H1 (cell line): Measurements from ENCODE around the gene TPT1. TPM values are rescaled to one million over a fixed set of nuclear protein-coding genes. Genes with fewer than 3 reads are reported as not detected.
A peak's percentile ranks its signal among the peaks of the same experiment; 100 is the strongest.

ENCODE experiments used
- CTCF ChIA-PET: fragments of 300-600 bp; sonication (Branson Sonifier 250); formaldehyde crosslinking; loops from one replicate; lab custom pipeline; 2021; ENCODE audit not compliant: partially characterized antibody; lab: Charles Lee
- POLR2A ChIA-PET: fragments of 300-600 bp; sonication (Branson Sonifier 250); formaldehyde crosslinking; loops from one replicate; lab custom pipeline; 2021; ENCODE audit warnings: inconsistent platforms; ENCODE audit not compliant: partially characterized antibody; lab: Charles Lee
- DNase-seq, 2 experiments: peaks; one replicate each; pipeline versions ENCODE4 v3.0.0 to v3.0.0-alpha.2; 2010 to 2022; ENCODE audit warnings: low spot score in 2 of 2, low read depth in 1 of 2, mixed read lengths in 1 of 2
- FAIRE-seq: peaks from 2 replicates; lab custom pipeline; 2011; peaks lifted over from hg19 to GRCh38; lab: Jason Lieb, UNC
- H2AFZ ChIP-seq: 2 replicates; pipeline ENCODE4 v1.8.1; 2012; ENCODE audit warnings: low read length, inconsistent platforms
- H2AK5ac ChIP-seq: 2 replicates; pipeline ENCODE4 v1.6.1; 2013; ENCODE audit warnings: low read depth, low read length
- H2BK120ac ChIP-seq: replicated peaks from 2 replicates; pipeline ENCODE3; 2013; ENCODE audit warnings: low read depth, low read length, inconsistent platforms
- H2BK12ac ChIP-seq: 2 replicates; pipeline ENCODE4 v1.6.1; 2013; ENCODE audit warnings: low read depth, low read length
- H2BK15ac ChIP-seq: 2 replicates; pipeline ENCODE4 v1.6.1; 2013; ENCODE audit warnings: low read length
- H2BK20ac ChIP-seq: 2 replicates; pipeline ENCODE4 v1.6.1; 2013; ENCODE audit warnings: low read length
- H2BK5ac ChIP-seq: 2 replicates; pipeline ENCODE4 v1.6.1; 2013; ENCODE audit warnings: low read depth, low read length
- H3K14ac ChIP-seq: 2 replicates; pipeline ENCODE4 v1.6.1; 2013; ENCODE audit warnings: inconsistent platforms; ENCODE audit not compliant: insufficient read length
- H3K18ac ChIP-seq: 2 replicates; pipeline ENCODE4 v1.6.1; 2013; ENCODE audit warnings: low read length; ENCODE audit errors: extremely low read depth
- H3K23ac ChIP-seq: 2 replicates; pipeline ENCODE4 v1.6.1; 2013; ENCODE audit warnings: inconsistent platforms; ENCODE audit not compliant: insufficient read length
- H3K23me2 ChIP-seq: 2 replicates; pipeline ENCODE4 v1.6.1; 2013; ENCODE audit warnings: low read depth, low read length
- H3K27ac ChIP-seq: 2 replicates; pipeline ENCODE4 v1.6.1; 2011; ENCODE audit warnings: low read depth, low read length, inconsistent platforms
- H3K27me3 ChIP-seq, 4 experiments: replicated peaks in 1 of 4; 1 replicate in 1 of 4; 2 replicates in 3 of 4; pipeline versions ENCODE4 v1.6.1 to v1.8.1; 2011 to 2013; ENCODE audit warnings: low read length in 3 of 4, mild to moderate bottlenecking in 3 of 4, inconsistent platforms in 2 of 4, mixed read lengths in 2 of 4, moderate library complexity in 1 of 4; ENCODE audit not compliant: control insufficient read depth in 3 of 4, insufficient read depth in 3 of 4; ENCODE audit errors: extremely low read depth in 1 of 4
- H3K36me3 ChIP-seq, 4 experiments: 2 replicates each; pipeline versions ENCODE4 v1.6.1 to v1.8.1; 2011 to 2013; ENCODE audit warnings: mild to moderate bottlenecking in 4 of 4, low read length in 3 of 4, moderate library complexity in 2 of 4, control low read depth in 1 of 4, inconsistent platforms in 1 of 4; ENCODE audit not compliant: insufficient read depth in 4 of 4, control insufficient read depth in 2 of 4
- H3K4ac ChIP-seq: replicated peaks from 2 replicates; pipeline ENCODE3; 2013; ENCODE audit warnings: low read length, low read depth, mixed read lengths, inconsistent platforms; ENCODE audit not compliant: insufficient read length
- H3K4me1 ChIP-seq, 4 experiments: replicated peaks in 1 of 4; 1 replicate in 1 of 4; 2 replicates in 3 of 4; pipeline versions ENCODE4 v1.6.1 to v1.8.1; 2011 to 2013; ENCODE audit warnings: low read length in 3 of 4, inconsistent platforms in 2 of 4, mixed read lengths in 1 of 4; ENCODE audit not compliant: insufficient read depth in 4 of 4, control insufficient read depth in 3 of 4
- H3K4me2 ChIP-seq, 2 experiments: 2 replicates each; pipeline versions ENCODE4 v1.6.1 to v1.8.1; 2011 to 2013; ENCODE audit warnings: low read depth in 2 of 2, low read length in 2 of 2, control low read depth in 1 of 2, inconsistent platforms in 1 of 2, mild to moderate bottlenecking in 1 of 2; ENCODE audit not compliant: insufficient read depth in 1 of 2
- H3K4me3 ChIP-seq, 4 experiments: fragments of 200-600, 300-600 bp in 1 of 4; sonication (generic), shearing (Covaris generic), sonication (Bioruptor Twin) in 1 of 4; 2 replicates each; pipeline versions ENCODE4 v1.5.1 to v1.8.1; 2011 to 2016; ENCODE audit warnings: low read length in 4 of 4, low read depth in 3 of 4, control low read depth in 2 of 4, inconsistent platforms in 2 of 4, mild to moderate bottlenecking in 2 of 4, mixed read lengths in 1 of 4, moderate library complexity in 1 of 4; ENCODE audit not compliant: insufficient read depth in 2 of 4; ENCODE audit errors: extremely low read depth in 1 of 4
- H3K56ac ChIP-seq: replicated peaks from 2 replicates; pipeline ENCODE3; 2013; ENCODE audit warnings: low read depth, mild to moderate bottlenecking, mixed read lengths, low read length, inconsistent platforms; ENCODE audit not compliant: insufficient read length
- H3K79me1 ChIP-seq: 2 replicates; pipeline ENCODE4 v1.6.1; 2013; ENCODE audit warnings: low read depth, low read length, control low read depth
- H3K79me2 ChIP-seq, 2 experiments: 2 replicates each; pipeline versions ENCODE4 v1.6.1 to v1.8.1; 2012 to 2013; ENCODE audit warnings: low read length in 2 of 2, mild to moderate bottlenecking in 2 of 2, inconsistent platforms in 1 of 2; ENCODE audit not compliant: insufficient read depth in 2 of 2, control insufficient read depth in 1 of 2
- H3K9ac ChIP-seq, 4 experiments: replicated peaks in 1 of 4; 1 replicate in 1 of 4; 2 replicates in 3 of 4; pipeline versions ENCODE4 v1.6.1 to v1.8.1; 2011 to 2013; ENCODE audit warnings: low read depth in 3 of 4, low read length in 3 of 4, control low read depth in 2 of 4, mild to moderate bottlenecking in 2 of 4, moderate library complexity in 2 of 4, inconsistent platforms in 1 of 4; ENCODE audit errors: extremely low read depth in 1 of 4
- H3K9me3 ChIP-seq, 2 experiments: 2 replicates each; pipeline versions ENCODE4 v1.6.1 to v1.8.1; 2012 to 2013; ENCODE audit warnings: mild to moderate bottlenecking in 2 of 2, moderate library complexity in 2 of 2, control low read depth in 1 of 2, inconsistent platforms in 1 of 2, low read depth in 1 of 2, low read length in 1 of 2, mixed read lengths in 1 of 2; ENCODE audit not compliant: insufficient read depth in 2 of 2
- H4K20me1 ChIP-seq, 2 experiments: replicated peaks in 1 of 2; 2 replicates each; pipeline versions ENCODE3 to v1.8.1; 2011 to 2013; ENCODE audit warnings: inconsistent platforms in 2 of 2, low read length in 2 of 2, mild to moderate bottlenecking in 1 of 2; ENCODE audit not compliant: insufficient read depth in 2 of 2, control insufficient read depth in 1 of 2
- H4K5ac ChIP-seq: 2 replicates; pipeline ENCODE4 v1.6.1; 2013; ENCODE audit warnings: low read length, low read depth, mixed read lengths, inconsistent platforms; ENCODE audit not compliant: insufficient read length
- H4K8ac ChIP-seq: 2 replicates; pipeline ENCODE4 v1.8.0; 2013; ENCODE audit warnings: mild to moderate bottlenecking, moderate library complexity, low read length, inconsistent platforms; ENCODE audit not compliant: insufficient read depth; ENCODE audit errors: extremely low read depth
- H4K91ac ChIP-seq: replicated peaks from 2 replicates; pipeline ENCODE3; 2013; ENCODE audit warnings: low read length, mixed read lengths, inconsistent platforms; ENCODE audit not compliant: insufficient read length
- BACH1 ChIP-seq: IDR thresholded peaks from 2 replicates; pipeline ENCODE4 v1.6.1; 2012; ENCODE audit warnings: low read length, improper control_type of control experiment
- JUND ChIP-seq: IDR thresholded peaks from 2 replicates; pipeline ENCODE4 v1.6.1; 2011; ENCODE audit warnings: mild to moderate bottlenecking, improper control_type of control experiment, low read length
- USF2 ChIP-seq: IDR thresholded peaks from 2 replicates; pipeline ENCODE4 v1.6.1; 2011; ENCODE audit warnings: low read length, improper control_type of control experiment
- WGBS, 2 experiments: shearing (Covaris generic) in 1 of 2; methylation state at CpG; one replicate each; pipeline versions ENCODE4 v1.1.6 to v1.1.7; 2013 to 2015; ENCODE audit warnings: low lambda C conversion rate in 2 of 2, mixed read lengths in 2 of 2, inconsistent platforms in 1 of 2, low coverage in 1 of 2, missing lambda C conversion rate in 1 of 2; ENCODE audit not compliant: insufficient replicate concordance in 2 of 2, insufficient coverage in 1 of 2, insufficient read length in 1 of 2; ENCODE audit errors: extremely low coverage in 1 of 2, missing lambda C conversion rate in 1 of 2; 5-methylcytosine and 5-hydroxymethylcytosine counted together
- polyA plus RNA-seq, 7 experiments: library from polyadenylated mRNA; depleted of rRNA in 3 of 7; stranded (reverse) in 5 of 7; unstranded in 2 of 7; fragments of >200 nt in 5 of 7; fragments of 200-250 nt in 2 of 7; gene quantifications; 1 replicate in 5 of 7; 2 replicates in 1 of 7; 4 replicates in 1 of 7; pipeline versions ENCODE4 v1.2.1 to v1.2.3, GENCODE V29; 2011 to 2013; ENCODE audit warnings: missing spikeins in 2 of 7, mixed read lengths in 2 of 7
- total RNA-seq: library from RNA; stranded (reverse); fragmentation: NEBNext Ultra II Directional; extraction: Animal tissue kit (Norgen Biotek cat#: 25700); gene quantifications from 2 replicates; pipeline ENCODE4 v1.2.1, GENCODE V29; 2021

TPT1 gene
- total and polyA plus RNA-seq, 2 of the 8 experiments (the other 6 are each of a cell fraction or from before 2014, with no cell fraction given), result 2,245 to 2,279 TPM

- no peak overlapping the region for H2BK20ac ChIP-seq
- no peak overlapping the region for H2BK15ac ChIP-seq
- no peaks in the 10 kb centered on the region for H3K4me1 ChIP-seq
- H3K14ac ChIP-seq, result no peak overlapping the region
- no peaks in the 10 kb centered on the region; a peak in 1 of 7 replicates for H3K27me3 ChIP-seq
- no peaks in the 10 kb centered on the region for H3K9me3 ChIP-seq
- no peaks in the 10 kb centered on the region for H3K79me1 ChIP-seq
- H2BK12ac ChIP-seq, result no peak overlapping the region
- DNase-seq (no peak), FAIRE-seq (no peak)
- no peak overlapping the region for H3K27ac ChIP-seq
- no peak overlapping the region for H2BK120ac ChIP-seq
- H3K4ac ChIP-seq, result no peak overlapping the region
- no peak overlapping the region for H3K4me2 ChIP-seq
- H3K9ac ChIP-seq, result peak overlapping the region in 1 of 4 experiments; percentile 34; a peak in 1 of 7 replicates
- H4K91ac ChIP-seq, result no peak overlapping the region
- H3K18ac ChIP-seq, result no peak overlapping the region
- H3K79me2 ChIP-seq, result no peaks in the 10 kb centered on the region
- H2AFZ ChIP-seq, result no peak overlapping the region
- peaks cover 0 to 5% (median 2%) of the 10 kb centered on the region in 4 experiments; a peak in 2 of 8 replicates for H3K36me3 ChIP-seq
- no peak overlapping the region for H4K5ac ChIP-seq
- no peaks in the 10 kb centered on the region for H4K20me1 ChIP-seq
- H3K23ac ChIP-seq, result no peak overlapping the region
- H2AK5ac ChIP-seq, result no peak overlapping the region
- H3K23me2 ChIP-seq, result no peaks in the 10 kb centered on the region
- no peak overlapping the region for H3K4me3 ChIP-seq
- ChIA-PET CTCF (interaction anchor here (0.7 to 4.4 kb wide), 4 partner anchors 9 to 14 kb away, joined by 3 to 18 read pairs (median 4); no protein-coding TSS in a partner anchor), POLR2A (interaction anchor here (2.9 kb wide), 1 partner anchor 44 kb away, joined by 10 read pairs; the partner anchor contains the start of gene TPT1)
- H2BK5ac ChIP-seq, result no peak overlapping the region
- no peak overlapping the region for H4K8ac ChIP-seq
- 88% methylated on average over 4 of the region's 4 CpGs; no CpG with 5 or more reads in 1 of the 2 experiments for WGBS, 2 experiments
- no peak overlapping the region for H3K56ac ChIP-seq
- TF ChIP-seq USF2 (no peak), JUND (no peak), BACH1 (no peak)
Measured at GRCh38 chr13:45384474-45385174, 43.6 kb upstream of the TPT1 start.
